GM18508 (cell line): ENCODE data around the gene ROR1.
A peak's percentile ranks its signal among the peaks of the same experiment; 100 is the strongest.

Experiments used
- ATAC-seq: cut with Tn5 transposase; IDR thresholded peaks from one replicate; pipeline ENCODE4 v1.9.1; 2021; ENCODE audit warnings: moderate number of reproducible peaks; ENCODE audit not compliant: insufficient read depth, unreplicated experiment

The ROR1 gene

GRCh38 chr1:64140596-64140995, 366.8 kb downstream of the ROR1 start:
- ATAC-seq = no peak

- ATAC-seq = no peak
Observed at GRCh38 chr1:64147045-64147724, 373.4 kb downstream of the ROR1 start.

GRCh38 chr1:64147759-64148158, 373.9 kb downstream of the ROR1 start:
- no peak for ATAC-seq

- ATAC-seq = no peak
Observed at GRCh38 chr1:64150266-64150665, 376.4 kb downstream of the ROR1 start.

GRCh38 chr1:64150729-64151230, 377.0 kb downstream of the ROR1 start:
- no peak for ATAC-seq

GRCh38 chr1:64155278-64155677, 381.5 kb downstream of the ROR1 start:
- no peak for ATAC-seq

GRCh38 chr1:64161357-64161941, 387.6 kb downstream of the ROR1 start:
- ATAC-seq = no peak

GRCh38 chr1:64162151-64162550, 388.3 kb downstream of the ROR1 start:
- ATAC-seq = no peak

GRCh38 chr1:64162804-64163203, 389.0 kb downstream of the ROR1 start:
- ATAC-seq = no peak

GRCh38 chr1:64163431-64163830, 389.6 kb downstream of the ROR1 start:
- no peak for ATAC-seq

GRCh38 chr1:64163970-64164369, 390.2 kb downstream of the ROR1 start:
- no peak for ATAC-seq

- ATAC-seq = no peak
Observed at GRCh38 chr1:64166629-64167028, 392.8 kb downstream of the ROR1 start.

GRCh38 chr1:64167176-64167575, 393.4 kb downstream of the ROR1 start:
- ATAC-seq = no peak

GRCh38 chr1:64171246-64171645, 397.4 kb downstream of the ROR1 start:
- no peak for ATAC-seq

GRCh38 chr1:64171797-64172281, 398.0 kb downstream of the ROR1 start:
- peak; percentile 58 for ATAC-seq

- ATAC-seq = no peak
Observed at GRCh38 chr1:64172458-64172983, 398.7 kb downstream of the ROR1 start.

- no peak for ATAC-seq
Observed at GRCh38 chr1:64173336-64173940, 399.6 kb downstream of the ROR1 start.

- ATAC-seq = no peak
Observed at GRCh38 chr1:64175639-64176038, 401.8 kb downstream of the ROR1 start.

- ATAC-seq = no peak
Observed at GRCh38 chr1:64176659-64177058, 402.8 kb downstream of the ROR1 start.

GRCh38 chr1:64179588-64179987, 405.8 kb downstream of the ROR1 start:
- ATAC-seq = no peak

GRCh38 chr1:64182207-64182606, 408.4 kb downstream of the ROR1 start:
- no peak for ATAC-seq
